GM18951 (cell line): ENCODE results near the gene MYOD1.

Experiments used
- POLR2A ChIP-seq: IDR thresholded peaks from 4 replicates; pipeline ENCODE4 v1.6.1; 2011; ENCODE audit warnings: mild to moderate bottlenecking; ENCODE audit not compliant: insufficient read length, insufficient read depth; ENCODE audit errors: extremely low read depth
- in situ Hi-C: fragments of 300-500 bp; cut with MboI; formaldehyde crosslinking; loops from one replicate; pipeline ENCODE4 v1.12.0; 2022; ENCODE audit warnings: low sequenced_read_pairs, mixed read lengths, inconsistent platforms; ENCODE audit not compliant: unreplicated experiment

MYOD1 gene

DNA sequence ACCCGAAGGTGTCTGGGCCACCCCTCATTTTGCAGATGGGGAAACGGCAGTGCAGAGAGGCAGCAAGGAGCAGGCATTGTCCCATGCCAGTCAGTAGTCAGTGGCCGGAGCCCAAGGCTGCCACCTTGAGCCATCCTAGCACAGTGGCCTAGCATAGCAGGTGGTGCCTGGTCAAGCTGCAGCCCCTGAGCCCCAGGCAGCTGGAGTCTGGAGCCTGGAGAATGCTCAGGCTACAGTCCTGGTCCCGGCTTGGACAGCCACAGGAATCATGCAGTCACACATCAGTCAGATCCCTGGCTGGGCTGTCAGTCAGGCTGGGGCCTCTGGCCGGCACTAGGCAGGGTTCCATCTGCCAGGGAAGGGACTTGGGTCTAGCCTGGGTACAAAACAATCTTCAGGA, 33.8 kb downstream of the MYOD1 start:
- in situ Hi-C loops: no loop called here
- no peak for TF ChIP-seq POLR2A

DNA sequence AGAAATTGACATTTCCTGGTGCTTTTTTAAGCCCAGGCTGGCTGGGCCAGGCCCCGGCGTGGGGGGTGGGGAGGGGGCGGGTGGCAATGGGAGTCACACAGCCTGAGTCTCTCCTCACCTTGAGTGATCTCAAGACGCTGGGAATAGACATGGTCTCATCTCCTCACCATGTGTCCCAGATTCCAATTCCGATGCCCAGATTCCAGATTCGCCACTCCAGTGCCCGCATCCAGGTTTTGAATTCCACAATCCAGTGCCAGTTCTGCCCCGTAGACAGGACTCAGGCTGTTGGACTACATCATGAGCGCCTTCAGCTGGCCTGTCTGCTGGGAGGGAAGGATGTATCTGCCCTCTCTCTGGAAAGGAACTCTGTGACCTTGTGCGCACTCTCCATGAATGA, 34.3 kb downstream of the MYOD1 start:
- in situ Hi-C loops: no loop called here

DNA sequence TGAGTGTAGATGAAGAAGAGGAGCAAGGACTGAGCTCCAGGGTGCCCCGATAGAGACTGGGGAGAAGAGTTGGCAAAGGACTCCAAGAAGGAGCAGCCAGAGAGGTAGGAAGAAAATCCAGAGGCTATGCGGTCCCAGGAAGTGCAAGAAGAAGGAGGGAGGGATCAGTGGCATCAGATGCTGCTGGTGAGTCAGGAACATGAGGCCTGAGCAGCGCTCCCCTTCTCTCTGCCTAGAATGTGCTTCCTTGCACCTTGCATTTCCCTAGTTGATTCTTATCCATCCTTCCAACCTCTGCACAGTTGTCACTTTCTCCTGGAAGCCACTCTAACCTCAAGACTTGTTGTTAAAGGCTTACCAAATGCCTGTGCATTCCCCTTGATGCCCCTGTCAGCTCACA, 36.5 kb downstream of the MYOD1 start:
- in situ Hi-C loops: no loop called here
- no peak for TF ChIP-seq POLR2A

More for the DNA sequence above, 34.3 kb downstream of the MYOD1 start:
- no peak for TF ChIP-seq POLR2A

DNA sequence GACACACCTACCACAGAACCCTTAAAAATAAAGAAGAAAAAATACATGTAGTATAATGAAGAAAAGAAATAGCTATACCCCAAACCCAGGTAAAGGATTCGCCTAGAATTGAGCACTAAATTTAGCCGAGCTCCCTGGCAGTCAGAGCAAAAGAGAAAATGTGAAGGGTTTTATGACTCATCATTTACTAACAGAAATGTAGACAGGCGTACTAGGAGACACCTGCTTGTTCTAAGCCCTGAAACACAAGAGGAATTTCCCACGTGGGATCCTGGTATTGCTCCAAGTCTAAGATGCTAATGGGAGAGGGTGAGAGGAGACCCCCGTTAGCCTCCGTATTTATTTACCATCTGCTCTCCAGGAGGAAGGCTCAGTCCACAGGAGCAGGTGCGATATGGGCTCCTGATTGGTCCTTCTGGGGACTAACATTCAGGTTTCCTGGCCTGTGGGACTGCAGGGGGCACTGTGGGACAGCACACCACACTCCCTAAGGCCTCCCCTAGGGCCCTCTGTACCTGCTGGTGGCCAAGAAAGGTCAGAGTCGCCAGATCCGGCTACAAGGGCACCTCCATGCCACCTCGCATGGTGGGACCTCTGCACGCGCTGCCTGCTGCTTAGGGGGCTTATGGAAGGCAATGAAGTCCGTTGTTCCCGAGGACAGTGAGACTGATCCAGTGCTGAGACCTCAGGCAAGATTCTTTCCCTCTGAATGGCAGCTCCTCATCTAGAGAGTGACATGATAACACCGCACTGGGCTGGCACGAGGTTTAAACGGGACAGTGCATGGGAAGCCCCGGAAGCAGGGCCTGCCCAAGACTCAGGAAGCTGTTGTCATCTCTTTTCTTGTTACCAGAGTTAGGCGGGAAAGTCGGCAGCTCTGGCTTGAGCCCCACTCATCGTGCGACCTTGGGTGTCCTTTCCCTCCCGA, 41.0 kb downstream of the MYOD1 start:
- in situ Hi-C loops: no loop called here
- no peak for TF ChIP-seq POLR2A

DNA sequence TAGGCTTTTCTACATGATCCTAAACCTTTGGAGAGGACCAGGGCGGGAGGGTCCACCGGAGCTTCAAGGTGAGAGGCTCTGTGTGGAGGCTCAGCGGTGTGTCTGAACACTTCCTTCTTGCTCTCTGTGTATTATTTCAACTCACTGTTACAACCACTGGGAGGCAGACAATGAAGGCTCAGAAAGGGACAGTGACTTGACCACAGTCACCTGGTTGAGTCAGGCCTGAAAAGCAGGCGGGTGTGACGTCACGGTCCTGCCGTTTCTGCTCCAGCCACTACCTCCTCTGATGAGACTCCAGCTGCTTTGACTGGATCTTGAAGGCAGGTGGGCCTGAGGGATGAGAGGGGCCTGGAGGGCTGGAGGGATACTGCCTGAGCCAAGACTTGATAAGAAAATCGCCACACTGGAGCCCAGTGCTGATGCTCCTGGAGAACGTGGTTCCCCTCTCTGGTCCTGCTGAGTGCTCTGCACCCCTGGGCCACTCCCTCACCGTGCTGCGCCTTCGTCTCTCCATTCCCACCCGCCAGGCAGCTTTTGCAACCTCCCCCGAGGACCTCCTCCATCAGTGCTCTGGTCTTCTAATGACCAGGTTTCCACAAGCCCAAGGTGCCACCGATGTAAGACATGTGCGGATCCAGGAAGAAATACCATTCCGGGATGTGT, 43.1 kb downstream of the MYOD1 start:
- in situ Hi-C loops: no loop called here
- TF ChIP-seq POLR2A: no peak

DNA sequence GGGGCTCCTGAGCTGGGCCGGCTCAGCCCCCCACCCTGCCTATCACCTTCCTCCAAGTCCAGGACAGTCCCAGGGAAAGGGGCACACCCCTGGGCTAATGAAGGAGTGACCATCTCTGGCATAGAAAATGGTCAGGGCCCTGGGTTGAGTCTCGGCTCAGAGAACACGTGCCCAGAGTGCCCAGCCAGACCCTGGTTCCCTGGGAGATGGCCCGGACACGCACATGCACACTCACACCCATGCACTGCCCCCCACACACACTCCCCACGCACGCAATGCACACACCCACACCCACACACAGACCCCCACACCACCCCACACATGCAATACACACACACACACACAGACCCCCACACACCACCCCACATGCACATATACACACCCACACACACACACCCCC, 43.9 kb downstream of the MYOD1 start:
- in situ Hi-C loops: no loop called here
- TF ChIP-seq POLR2A: no peak

DNA sequence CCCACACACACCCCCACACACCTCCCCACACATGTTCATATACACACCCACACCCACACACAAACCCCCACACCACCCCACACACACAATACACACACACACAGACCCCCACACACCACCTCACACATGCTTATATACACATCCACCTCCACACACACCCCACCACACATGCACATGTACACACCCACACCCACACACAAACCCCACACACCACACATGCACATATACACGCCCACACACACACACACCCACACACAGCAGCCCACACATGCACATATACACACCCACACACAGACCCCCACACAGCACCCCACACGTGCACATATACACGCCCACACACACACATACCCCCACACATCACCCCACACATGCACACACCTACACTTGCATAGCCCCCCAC, 44.3 kb downstream of the MYOD1 start:
- in situ Hi-C loops: no loop called here

DNA sequence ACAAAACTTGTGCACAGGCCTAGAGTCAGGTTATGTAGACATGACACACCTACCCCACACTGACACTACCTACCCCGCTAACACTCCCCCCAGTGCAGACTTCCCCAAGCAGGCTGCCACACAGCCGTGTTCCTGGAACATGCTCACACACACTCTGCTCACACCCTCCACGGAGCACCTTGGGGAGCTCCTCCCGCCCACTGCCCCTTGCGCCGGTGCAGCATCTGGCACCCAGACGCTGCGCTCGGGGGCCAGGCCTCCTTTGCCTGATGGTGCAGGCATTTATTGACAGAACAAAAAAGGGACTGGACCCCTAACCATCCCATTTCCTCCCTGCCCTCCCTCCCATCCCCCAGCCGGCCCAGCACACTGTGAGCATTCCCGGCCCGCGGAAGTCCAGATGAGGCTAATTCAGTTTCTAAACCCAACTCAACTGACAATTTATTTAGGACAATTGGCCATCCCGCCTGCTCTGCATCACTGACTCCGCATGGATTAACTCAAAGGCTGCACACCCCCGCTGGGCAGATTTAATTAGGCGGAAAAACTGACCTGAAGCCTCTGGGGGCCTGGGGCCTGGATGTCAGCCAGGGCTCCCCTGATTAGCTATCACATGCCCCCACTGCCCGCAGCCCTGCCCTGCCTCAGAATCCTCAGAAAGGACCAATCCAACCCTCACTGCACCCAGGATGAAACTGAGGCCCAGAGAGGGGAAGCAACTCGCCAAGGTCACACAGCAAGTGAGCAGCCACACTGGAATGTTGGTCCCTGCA, 45.3 kb downstream of the MYOD1 start:
- in situ Hi-C loops: no loop called here
- TF ChIP-seq POLR2A: no peak

More for the DNA sequence above, 44.3 kb downstream of the MYOD1 start:
- no peak for TF ChIP-seq POLR2A

DNA sequence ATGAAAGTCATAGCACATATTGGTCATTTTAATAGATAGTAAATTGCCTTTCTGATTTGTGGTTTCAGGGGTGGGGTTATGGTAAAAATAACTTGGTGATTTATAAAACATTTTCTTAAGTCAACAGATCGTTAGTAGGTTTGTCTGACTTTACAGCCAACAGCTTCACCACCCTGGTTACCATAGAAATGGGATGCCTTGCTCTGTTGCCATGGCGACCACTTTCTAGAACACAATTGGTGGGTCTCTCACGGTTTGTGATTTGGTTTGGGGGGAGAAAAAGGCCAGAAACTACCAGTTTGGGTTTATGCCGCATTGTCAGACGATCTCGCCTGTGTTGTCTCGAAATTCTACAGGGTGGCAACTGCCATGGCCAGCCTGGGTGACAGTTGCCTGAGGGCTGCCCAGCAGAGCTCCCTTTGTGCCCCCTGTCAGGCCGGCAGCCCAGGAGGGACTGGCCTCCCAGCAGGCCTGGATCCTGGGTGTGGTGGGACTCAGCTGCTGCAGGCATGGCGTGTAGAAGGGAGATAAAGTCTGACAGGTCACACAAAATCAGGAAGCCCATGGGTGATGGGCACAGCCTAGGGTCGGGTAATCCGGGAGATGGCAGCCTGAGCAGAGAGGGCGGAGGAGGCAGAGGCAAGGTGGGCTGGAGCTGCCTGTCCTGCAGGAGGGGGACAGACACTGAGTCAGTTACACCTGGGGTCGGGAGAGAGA, 46.1 kb downstream of the MYOD1 start:
- TF ChIP-seq POLR2A: no peak
- in situ Hi-C loops: no loop called here

DNA sequence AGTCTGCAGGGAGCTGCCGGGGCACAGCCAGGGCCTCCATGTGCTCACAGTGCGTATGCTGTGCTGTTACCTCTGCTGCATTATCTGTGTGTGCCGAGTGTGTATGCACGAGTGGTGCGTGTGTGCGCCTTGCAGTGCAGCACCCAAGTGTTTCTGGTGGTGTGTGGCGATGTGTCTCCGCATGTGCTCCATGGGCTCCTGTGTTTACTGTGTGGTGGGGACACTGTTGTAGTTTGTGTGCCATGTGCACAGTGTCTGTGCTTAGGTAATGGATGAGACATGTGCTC, 46.6 kb downstream of the MYOD1 start:
- TF ChIP-seq POLR2A: no peak
- in situ Hi-C loops: no loop called here

DNA sequence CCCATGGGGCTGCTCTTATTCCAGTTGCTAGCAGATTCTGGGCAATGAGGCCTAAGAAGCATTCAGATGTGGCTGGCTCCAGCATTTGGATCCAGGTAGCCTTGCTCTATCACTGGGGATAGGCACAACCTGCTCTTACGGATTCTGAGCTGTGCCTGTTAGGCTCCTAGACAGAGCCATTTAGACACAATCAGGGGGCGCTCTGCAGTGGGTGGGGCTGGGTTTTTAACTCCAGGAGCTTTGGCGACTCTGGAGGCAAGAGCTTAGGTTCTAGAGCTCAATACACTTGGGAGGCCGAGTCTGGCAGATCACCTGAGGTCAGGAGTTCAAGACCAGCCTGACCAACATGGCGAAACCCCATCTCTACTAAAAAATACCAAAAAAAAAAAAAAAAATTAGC, 47.2 kb downstream of the MYOD1 start:
- no peak for TF ChIP-seq POLR2A
- in situ Hi-C loops: no loop called here

DNA sequence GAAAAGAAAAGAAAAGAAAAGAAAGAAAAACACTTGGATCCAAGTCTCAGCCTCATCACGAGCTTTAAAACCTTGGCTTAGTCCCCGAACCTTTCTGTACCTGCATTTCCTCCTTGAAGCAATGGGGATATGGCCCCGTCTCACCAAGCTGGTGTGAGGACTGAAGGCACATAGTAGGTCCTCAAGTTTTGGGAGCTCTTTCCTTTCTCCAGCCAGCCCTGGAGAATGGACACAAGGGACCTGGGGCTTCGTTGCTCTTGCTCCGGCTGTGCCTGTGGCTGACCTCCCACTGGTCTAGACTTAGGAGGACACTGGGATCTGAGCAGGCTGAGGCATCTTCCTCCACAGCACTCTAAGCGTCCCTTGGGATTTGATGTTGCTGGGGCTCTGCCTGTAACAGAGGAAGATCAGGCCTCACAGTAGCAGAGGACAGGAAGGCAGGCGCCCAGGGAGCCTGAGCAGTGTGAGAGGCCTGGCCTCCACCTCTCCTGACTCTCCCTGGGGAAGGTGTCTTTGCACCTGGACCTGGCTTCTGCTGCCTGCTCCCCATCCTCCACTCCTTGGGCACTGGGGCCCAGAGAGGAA, 48.0 kb downstream of the MYOD1 start:
- in situ Hi-C loops: no loop called here
- TF ChIP-seq POLR2A: no peak
